Stimulated activated CD4-positive, alpha-beta T cell treated with anti-CD3 and anti-CD28 coated beads, Interleukin-1b, Interleukin-23, amount 100 ng/mL, for 48 hours (primary cell): ENCODE results near the gene AKR1D1.
"Not testable (repeated sequence)": the region's sequence is repeated elsewhere in the genome, so short reads cannot be mapped to it uniquely, and the experiment has no call there.

Source experiments
- DNase-seq: peaks from one replicate; pipeline ENCODE4 v3.0.0-alpha.2; 2020

AKR1D1 gene

DNA sequence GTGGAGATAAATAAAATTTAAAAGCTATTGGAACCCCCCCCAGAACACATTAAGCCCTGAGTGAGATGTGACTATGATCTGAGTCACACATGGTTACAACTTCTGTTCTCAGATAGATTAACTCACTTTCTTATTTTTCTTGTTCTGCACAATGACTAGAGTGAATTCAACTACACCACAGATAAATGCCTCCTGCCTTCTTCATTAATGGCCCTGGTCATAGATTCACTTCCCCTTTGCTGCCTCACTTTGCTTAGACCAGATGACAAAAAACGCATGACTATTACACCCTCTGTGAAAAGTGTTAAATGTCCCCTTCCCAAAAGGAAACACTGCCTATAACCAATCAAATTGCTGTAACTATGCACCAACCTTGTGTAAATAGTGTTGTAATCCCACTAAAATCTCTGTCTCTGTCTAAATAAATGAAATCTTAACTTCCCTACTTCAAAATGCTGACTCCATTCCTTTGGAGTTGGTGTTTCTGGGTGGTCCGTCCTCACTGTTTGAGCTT, 49.4 kb downstream of the AKR1D1 start:
- no peak for DNase-seq

DNA sequence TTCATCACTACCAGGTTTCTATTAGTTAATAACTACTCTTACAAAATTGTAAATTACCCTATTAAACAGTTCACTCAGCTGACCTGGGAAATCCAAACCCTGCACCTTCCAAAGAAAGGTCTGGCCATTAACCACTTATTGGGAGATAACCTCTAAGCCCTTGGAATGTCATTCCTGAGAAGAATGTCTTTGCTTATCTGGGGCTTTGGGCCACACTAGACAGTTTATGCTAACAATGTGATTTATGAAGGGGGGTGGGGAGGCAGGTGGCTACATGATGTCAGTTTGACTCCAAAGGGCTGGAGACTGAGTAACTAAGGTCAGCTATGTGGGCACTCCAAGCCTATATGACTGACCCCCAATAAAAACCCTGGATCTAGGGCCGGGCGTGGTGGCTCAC, 50.7 kb downstream of the AKR1D1 start:
- no peak for DNase-seq

- no peak for DNase-seq
These were observed 51.7 kb downstream of the AKR1D1 start for GRCh38 chr7:138127996-138128395.

GRCh38 chr7:138129551-138130165, 53.4 kb downstream of the AKR1D1 start:
- DNase-seq, result no peak

DNA sequence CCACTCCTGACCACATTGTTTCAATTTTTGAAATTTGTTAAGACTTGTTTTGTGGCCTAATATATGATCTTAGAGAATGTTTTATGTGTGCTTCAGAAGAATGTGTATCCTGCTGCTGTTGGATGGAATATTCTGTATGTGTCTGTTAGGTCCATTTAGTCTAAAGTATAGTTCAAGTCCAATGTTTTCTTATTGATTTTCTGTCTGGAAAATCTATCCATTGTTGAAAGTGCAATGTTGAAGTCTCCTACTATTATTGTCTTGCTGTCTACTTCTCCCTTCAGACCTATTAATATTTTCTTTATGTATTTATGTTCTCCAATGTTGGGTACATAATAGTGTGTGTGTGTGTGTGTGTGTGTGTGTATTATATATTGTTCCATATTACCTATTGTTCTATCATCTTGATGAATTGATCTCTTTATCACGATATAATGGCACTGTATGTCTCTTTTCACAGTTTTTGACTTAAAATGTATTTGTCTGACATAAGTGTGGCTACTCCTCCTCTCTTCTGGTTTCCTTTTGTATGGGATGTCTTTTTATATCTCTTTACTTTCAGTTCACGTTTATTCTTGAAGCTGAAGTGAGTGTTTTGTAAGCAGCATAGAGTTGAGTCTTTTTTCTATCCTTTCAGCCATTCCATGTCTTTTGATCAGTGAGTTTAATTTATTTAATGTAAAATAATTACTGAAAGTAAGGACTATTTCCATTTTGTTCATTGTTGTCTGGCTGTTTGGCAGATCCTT, 61.3 kb downstream of the AKR1D1 start:
- DNase-seq, result no peak

GRCh38 chr7:138138244-138138643, 62.0 kb downstream of the AKR1D1 start:
- no peak for DNase-seq

- DNase-seq, result no peak
These were observed 66.4 kb downstream of the AKR1D1 start for GRCh38 chr7:138142583-138143201.

GRCh38 chr7:138144958-138145357, 68.7 kb downstream of the AKR1D1 start:
- no peak for DNase-seq

DNA sequence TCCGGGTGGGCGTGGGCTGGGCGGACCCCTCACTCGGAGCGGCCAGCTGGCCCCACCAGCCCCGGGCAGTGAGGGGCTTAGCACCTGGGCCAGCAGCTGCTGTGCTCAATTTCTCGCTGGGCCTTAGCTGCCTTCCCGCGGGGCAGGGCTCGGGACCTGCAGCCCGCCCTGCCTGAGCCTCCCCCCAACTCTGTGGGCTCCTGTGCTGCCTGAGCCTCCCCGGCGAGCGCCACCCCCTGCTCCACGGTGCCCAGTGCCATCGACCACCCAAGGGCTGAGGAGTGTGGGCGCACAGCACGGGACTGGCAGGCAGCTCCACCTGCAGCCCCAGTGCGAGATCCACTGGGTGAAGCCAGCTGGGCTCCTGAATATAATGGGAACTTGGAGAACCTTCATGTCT, 70.0 kb downstream of the AKR1D1 start:
- DNase-seq, result not testable (repeated sequence)

GRCh38 chr7:138146757-138147734, 70.8 kb downstream of the AKR1D1 start:
- not testable (repeated sequence) for DNase-seq

GRCh38 chr7:138151731-138152577, 75.7 kb downstream of the AKR1D1 start:
- DNase-seq, result no peak

DNA sequence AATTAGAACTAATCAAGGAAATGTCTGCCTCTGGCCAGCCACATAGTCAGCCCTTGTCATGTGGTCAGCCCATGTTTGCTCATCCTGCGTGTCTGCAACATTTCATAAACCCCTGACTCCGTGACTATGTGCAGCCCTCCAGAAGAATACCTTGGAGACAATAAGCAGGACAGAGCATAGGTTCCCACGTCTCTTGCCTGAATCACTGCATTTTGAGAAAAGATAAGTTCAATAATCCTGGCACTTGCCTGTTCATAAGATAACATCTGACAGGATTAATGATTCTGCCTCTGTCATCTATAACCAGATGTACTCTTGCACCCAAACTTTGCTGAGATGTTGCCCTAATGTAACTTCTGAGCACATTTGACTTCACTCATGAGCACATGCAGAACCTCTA, 78.4 kb downstream of the AKR1D1 start:
- no peak for DNase-seq

- DNase-seq, result no peak
These were observed 81.4 kb downstream of the AKR1D1 start for GRCh38 chr7:138157702-138158101.

DNA sequence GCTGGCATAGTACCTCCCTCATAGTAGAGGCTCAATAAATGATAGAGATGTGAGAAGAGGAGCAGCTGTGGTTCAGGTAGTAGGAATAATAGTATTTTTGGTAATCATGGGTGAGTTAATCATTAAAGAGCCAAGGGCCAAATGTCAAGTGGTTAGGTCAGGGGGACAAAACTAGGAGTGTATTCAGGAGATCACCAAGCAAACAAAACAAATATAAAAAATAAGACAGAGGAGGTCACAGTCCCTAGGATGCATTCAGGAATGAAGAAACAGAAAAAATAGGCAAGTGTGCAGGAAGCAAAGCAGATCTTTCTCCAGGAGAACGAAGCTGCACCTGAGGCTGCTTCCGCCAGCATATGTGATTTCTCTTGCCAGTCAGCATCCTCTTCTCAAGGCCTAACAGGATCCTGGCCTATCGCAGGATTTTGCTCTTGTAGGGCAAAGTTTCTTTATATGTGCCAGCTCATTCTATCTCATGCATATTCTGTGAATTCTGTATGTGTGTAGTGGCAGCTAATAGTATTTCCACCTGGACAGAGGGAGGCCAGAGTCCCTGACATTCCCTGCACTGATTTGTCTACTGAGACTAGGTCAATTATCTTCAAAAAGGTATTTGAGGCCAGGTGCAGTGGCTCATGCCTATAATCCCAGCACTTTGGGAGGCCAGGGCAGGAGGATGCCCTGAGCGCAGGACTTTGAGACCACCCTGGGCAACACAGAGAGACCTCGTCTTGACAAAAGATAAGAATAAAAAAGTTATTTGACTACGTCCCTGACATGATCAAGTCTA, 82.7 kb downstream of the AKR1D1 start:
- DNase-seq, result no peak

- DNase-seq, result peak; percentile 78
These were observed 85.4 kb downstream of the AKR1D1 start for GRCh38 chr7:138161600-138162081.

DNA sequence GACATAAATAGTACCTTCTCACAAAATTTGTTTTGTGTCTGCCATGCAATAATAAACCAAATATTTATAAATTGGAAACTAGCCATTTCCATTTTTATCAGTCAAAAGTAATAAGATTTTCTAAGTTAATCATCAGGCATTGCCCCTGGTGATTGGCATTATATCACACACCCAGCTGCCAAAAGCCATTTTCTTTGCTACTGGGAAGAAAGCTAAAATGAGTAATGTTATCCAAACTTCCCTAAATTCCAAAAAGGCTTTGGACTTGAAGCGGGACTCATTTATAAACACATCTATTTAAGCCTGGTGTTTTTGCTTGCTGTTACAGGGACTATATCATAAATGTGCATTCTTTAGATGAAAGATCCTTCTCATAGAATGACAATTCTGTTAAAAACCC, 86.0 kb downstream of the AKR1D1 start:
- DNase-seq, result no peak

DNA sequence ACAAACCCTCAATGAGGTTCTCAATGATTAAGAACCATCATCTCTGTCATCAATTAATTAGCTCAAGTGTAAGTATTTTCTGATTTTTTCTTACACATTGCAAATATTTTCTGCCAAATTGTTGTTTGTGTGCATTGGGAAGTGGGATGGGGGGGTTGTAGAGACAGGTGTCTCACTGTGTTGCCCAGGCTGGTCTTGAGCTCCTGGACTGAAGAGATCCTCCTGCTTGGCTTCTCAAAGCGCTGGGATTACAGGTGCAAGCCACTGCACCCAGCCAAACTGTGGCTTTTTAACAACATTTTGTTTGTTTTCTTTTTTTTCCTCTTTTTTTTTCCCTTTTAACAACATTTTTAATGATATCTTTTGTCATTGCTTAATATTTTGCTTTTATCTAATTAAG, 87.5 kb downstream of the AKR1D1 start:
- no peak for DNase-seq

- no peak for DNase-seq
These were observed 88.5 kb downstream of the AKR1D1 start for GRCh38 chr7:138164804-138165203.

DNA sequence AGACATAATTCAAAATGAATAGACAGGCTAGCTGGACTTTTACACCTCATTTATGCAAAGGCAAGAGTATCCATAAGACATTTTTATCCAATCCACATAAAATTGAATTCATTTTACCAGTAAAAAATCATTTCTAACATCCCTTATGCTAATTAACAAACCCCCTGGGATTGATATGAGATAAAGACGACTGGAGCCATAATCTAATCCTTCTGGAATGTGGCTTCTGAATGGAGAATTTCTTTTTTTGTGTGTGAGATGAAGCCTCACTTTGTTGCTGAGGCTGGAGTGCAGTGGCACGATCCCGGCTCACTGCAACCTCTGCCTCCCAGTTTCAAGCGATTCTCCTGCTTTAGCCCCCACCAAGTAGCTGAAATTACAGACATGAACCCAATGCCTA, 90.4 kb downstream of the AKR1D1 start:
- no peak for DNase-seq

DNA sequence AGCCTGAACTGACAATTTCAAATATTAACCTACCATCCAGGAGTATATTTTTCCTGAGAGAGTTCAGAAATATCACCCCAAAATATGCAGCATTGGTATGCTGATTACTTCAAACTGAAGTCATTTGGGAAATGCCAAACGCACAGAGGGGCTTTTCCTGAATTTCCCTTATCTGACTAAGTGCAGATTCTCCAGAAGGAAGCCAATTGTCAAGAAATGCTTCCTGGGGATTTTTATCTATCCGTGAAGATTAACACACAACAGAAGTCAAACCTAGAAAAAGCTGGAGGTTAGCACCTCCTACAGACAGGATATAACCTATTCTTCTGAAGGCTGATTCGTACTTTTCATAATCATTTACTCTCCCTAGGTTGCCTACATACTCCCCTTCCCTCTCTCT, 91.0 kb downstream of the AKR1D1 start:
- DNase-seq, result no peak

- DNase-seq, result no peak
These were observed 91.6 kb downstream of the AKR1D1 start for GRCh38 chr7:138167869-138168296.
